ENCODE measurements around the gene DMGDH. TPM values are rescaled to one million over a fixed set of nuclear protein-coding genes. Genes with fewer than 3 reads are reported as not detected.

Gene DMGDH
- total and polyA plus RNA-seq, 2 donors (not counting 1 experiment from before 2014, with no cell fraction given): 0.47 to 0.63 TPM

- Mint-ChIP-seq H3K4me1 (no peaks in the 10 kb centered on the region), H3K27me3 (peaks cover 18% of the 10 kb centered on the region), H3K27ac (no peak overlapping the region), H3K9me3 (ENCODE audit: insufficient read depth) (no peaks in the 10 kb centered on the region), H3K4me3 (no peak overlapping the region)
- H3K36me3 ChIP-seq (replicated peaks in 1 of 2; ENCODE audit: control extremely low read depth in 1 of 2, control insufficient read depth in 1 of 2, extremely low read depth in 1 of 2, insufficient read depth in 2 of 2, low read length in 1 of 2): no peaks in the 10 kb centered on the region
- no peak overlapping the region for H2AFZ ChIP-seq (ENCODE audit: insufficient read depth, low read depth, low read length, poor library complexity, severe bottlenecking)
- intact Hi-C loops (cut with micrococcal nuclease): no loop called here
- H3K79me2 ChIP-seq (ENCODE audit: control insufficient read depth, insufficient read depth, low read length): no peaks in the 10 kb centered on the region
- H3K4me2 ChIP-seq (replicated peaks; ENCODE audit: low read depth, low read length, poor library complexity, severe bottlenecking): no peak overlapping the region
- ChIA-PET CTCF (no interaction called here), POLR2A (no interaction called here)
- H3K27me3 ChIP-seq (replicated peaks in 1 of 4; ENCODE audit: control extremely low read depth in 1 of 4, control insufficient read depth in 3 of 4, insufficient read depth in 4 of 4, low read length in 3 of 4): peaks cover 0 to 4% (median 0%) of the 10 kb centered on the region in 4 experiments
- H3K9ac ChIP-seq (ENCODE audit: low read length): no peak overlapping the region
- H3K4me3 ChIP-seq (ENCODE audit: control extremely low read depth in 1 of 5, extremely low read depth in 1 of 5, insufficient read depth in 1 of 5, low read depth in 2 of 5, low read length in 4 of 5): no peak overlapping the region
- no peak for DNase-seq
- ATAC-seq (ENCODE audit: low read depth): no peak
- no peak overlapping the region for H3K27ac ChIP-seq (ENCODE audit: low read length in 2 of 2)
- H3K9me3 ChIP-seq (ENCODE audit: control extremely low read depth in 1 of 3, control insufficient read depth in 2 of 3, insufficient read depth in 1 of 3, low read length in 2 of 3): no peaks in the 10 kb centered on the region
- no peaks in the 10 kb centered on the region for H4K20me1 ChIP-seq (ENCODE audit: control insufficient read depth, insufficient read depth, low read length, poor library complexity, severe bottlenecking)
- 83% methylated on average over 1 of the region's 1 CpG for WGBS (ENCODE audit: insufficient coverage)
- TF ChIP-seq EZH2 (IDR thresholded peaks at IDR 0.05; ENCODE audit: borderline replicate concordance, insufficient read depth, low read depth, low read length, poor library complexity, severe bottlenecking) (no peak), CTCF (IDR thresholded peaks at IDR 0.05) (no peak)
- no peaks in the 10 kb centered on the region for H3K4me1 ChIP-seq (ENCODE audit: control insufficient read depth in 2 of 2, insufficient read depth in 2 of 2, low read length in 2 of 2)
Observed at GRCh38 chr5:79002374-79002773, 67.1 kb downstream of the DMGDH start.

- no peaks in the 10 kb centered on the region for H3K79me2 ChIP-seq (ENCODE audit: control insufficient read depth, insufficient read depth, low read length)
- no peaks in the 10 kb centered on the region for H3K4me1 Mint-ChIP-seq
- H2AFZ ChIP-seq (ENCODE audit: insufficient read depth, low read depth, low read length, poor library complexity, severe bottlenecking): no peak overlapping the region
- H3K27me3 Mint-ChIP-seq: peaks cover 18% of the 10 kb centered on the region
- H3K36me3 ChIP-seq (replicated peaks in 1 of 2; ENCODE audit: control extremely low read depth in 1 of 2, control insufficient read depth in 1 of 2, extremely low read depth in 1 of 2, insufficient read depth in 2 of 2, low read length in 1 of 2): no peaks in the 10 kb centered on the region
- no peak overlapping the region for H3K4me3 ChIP-seq (ENCODE audit: control extremely low read depth in 1 of 5, extremely low read depth in 1 of 5, insufficient read depth in 1 of 5, low read depth in 2 of 5, low read length in 4 of 5)
- peaks cover 0 to 4% (median 0%) of the 10 kb centered on the region in 4 experiments for H3K27me3 ChIP-seq (replicated peaks in 1 of 4; ENCODE audit: control extremely low read depth in 1 of 4, control insufficient read depth in 3 of 4, insufficient read depth in 4 of 4, low read length in 3 of 4)
- H3K4me3 Mint-ChIP-seq: no peak overlapping the region
- H3K27ac Mint-ChIP-seq: no peak overlapping the region
- H3K9me3 Mint-ChIP-seq (ENCODE audit: insufficient read depth): no peaks in the 10 kb centered on the region
- no peaks in the 10 kb centered on the region for H3K9me3 ChIP-seq (ENCODE audit: control extremely low read depth in 1 of 3, control insufficient read depth in 2 of 3, insufficient read depth in 1 of 3, low read length in 2 of 3)
- POLR2A ChIA-PET: no interaction called here
- no peak overlapping the region for H3K27ac ChIP-seq (ENCODE audit: low read length in 2 of 2)
- DNase-seq (no peak), ATAC-seq (ENCODE audit: low read depth) (no peak)
- intact Hi-C loops (cut with micrococcal nuclease): no loop called here
- no peak overlapping the region for H3K4me2 ChIP-seq (replicated peaks; ENCODE audit: low read depth, low read length, poor library complexity, severe bottlenecking)
- CTCF ChIA-PET: no interaction called here
- no peak for TF ChIP-seq EZH2 (IDR thresholded peaks at IDR 0.05; ENCODE audit: borderline replicate concordance, insufficient read depth, low read depth, low read length, poor library complexity, severe bottlenecking)
- no peak for TF ChIP-seq CTCF (IDR thresholded peaks at IDR 0.05)
- no peak overlapping the region for H3K9ac ChIP-seq (ENCODE audit: low read length)
- H4K20me1 ChIP-seq (ENCODE audit: control insufficient read depth, insufficient read depth, low read length, poor library complexity, severe bottlenecking): no peaks in the 10 kb centered on the region
- no peaks in the 10 kb centered on the region for H3K4me1 ChIP-seq (ENCODE audit: control insufficient read depth in 2 of 2, insufficient read depth in 2 of 2, low read length in 2 of 2)
Observed at GRCh38 chr5:79001471-79001870, 68.0 kb downstream of the DMGDH start.
